Measurements from ENCODE around the gene NBDY.

NBDY gene

GRCh38 chrX:56736219-56736618 is 7.2 kb downstream of the NBDY start:
- no peak for DNase-seq (ENCODE audit: low spot score)
- in situ Hi-C loops (cut with MboI; ENCODE audit: low sequenced_read_pairs, unreplicated experiment), result no loop called here

GRCh38 chrX:56738670-56739069 is 9.6 kb downstream of the NBDY start:
- in situ Hi-C loops (cut with MboI; ENCODE audit: low sequenced_read_pairs, unreplicated experiment), result no loop called here
- no peak for DNase-seq (ENCODE audit: low spot score)
- TF ChIP-seq CTCF (IDR thresholded peaks at IDR 0.05; ENCODE audit: borderline replicate concordance, control extremely low read depth, extremely low read depth, insufficient read depth, missing control alignments), result no peak

More at GRCh38 chrX:56736219-56736618, 7.2 kb downstream of the NBDY start:
- TF ChIP-seq CTCF (IDR thresholded peaks at IDR 0.05; ENCODE audit: borderline replicate concordance, control extremely low read depth, extremely low read depth, insufficient read depth, missing control alignments), result no peak

- DNase-seq (ENCODE audit: low spot score), result no peak
- in situ Hi-C loops (cut with MboI; ENCODE audit: low sequenced_read_pairs, unreplicated experiment), result no loop called here
- TF ChIP-seq CTCF (IDR thresholded peaks at IDR 0.05; ENCODE audit: borderline replicate concordance, control extremely low read depth, extremely low read depth, insufficient read depth, missing control alignments), result no peak
These were observed 16.0 kb downstream of the NBDY start for GRCh38 chrX:56744996-56745395.

GRCh38 chrX:56746996-56747395 is 18.0 kb downstream of the NBDY start:
- in situ Hi-C loops (cut with MboI; ENCODE audit: low sequenced_read_pairs, unreplicated experiment), result no loop called here
- no peak for DNase-seq (ENCODE audit: low spot score)
- no peak for TF ChIP-seq CTCF (IDR thresholded peaks at IDR 0.05; ENCODE audit: borderline replicate concordance, control extremely low read depth, extremely low read depth, insufficient read depth, missing control alignments)

- DNase-seq (ENCODE audit: low spot score), result no peak
- TF ChIP-seq CTCF (IDR thresholded peaks at IDR 0.05; ENCODE audit: borderline replicate concordance, control extremely low read depth, extremely low read depth, insufficient read depth, missing control alignments), result no peak
- in situ Hi-C loops (cut with MboI; ENCODE audit: low sequenced_read_pairs, unreplicated experiment), result no loop called here
These were observed 22.0 kb downstream of the NBDY start for GRCh38 chrX:56751071-56751470.

GRCh38 chrX:56757327-56757726 is 28.3 kb downstream of the NBDY start:
- no peak for DNase-seq (ENCODE audit: low spot score)
- TF ChIP-seq CTCF (IDR thresholded peaks at IDR 0.05; ENCODE audit: borderline replicate concordance, control extremely low read depth, extremely low read depth, insufficient read depth, missing control alignments), result no peak
- in situ Hi-C loops (cut with MboI; ENCODE audit: low sequenced_read_pairs, unreplicated experiment), result no loop called here

GRCh38 chrX:56758456-56758855 is 29.4 kb downstream of the NBDY start:
- in situ Hi-C loops (cut with MboI; ENCODE audit: low sequenced_read_pairs, unreplicated experiment), result no loop called here
- DNase-seq (ENCODE audit: low spot score), result no peak
- TF ChIP-seq CTCF (IDR thresholded peaks at IDR 0.05; ENCODE audit: borderline replicate concordance, control extremely low read depth, extremely low read depth, insufficient read depth, missing control alignments), result no peak
